Measurements from ENCODE around the gene GRM8.
"Not testable (repeated sequence)": the region's sequence is repeated elsewhere in the genome, so short reads cannot be mapped to it uniquely, and the experiment has no call there.

Gene GRM8

DNA sequence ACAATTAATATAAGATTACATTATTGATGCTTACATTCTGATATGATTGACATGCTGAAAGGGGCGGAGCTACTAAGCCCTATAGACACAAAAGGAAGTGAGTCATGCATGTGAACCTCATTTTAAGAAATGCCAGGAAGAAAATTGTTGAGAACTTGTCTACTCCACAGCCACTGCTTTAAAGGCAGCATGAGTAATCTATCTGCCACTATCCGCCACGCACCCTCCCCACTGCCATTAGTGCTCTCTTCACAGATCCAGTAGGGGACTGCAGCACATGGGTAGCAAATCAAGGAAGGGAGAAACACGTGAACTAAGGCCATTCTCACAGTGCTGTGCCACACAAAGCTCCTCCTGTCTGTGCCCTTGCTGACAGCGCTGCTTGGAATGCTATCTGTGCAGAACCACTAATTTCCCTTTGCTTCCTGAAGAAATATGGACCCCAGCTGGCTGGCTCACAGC lies 524.8 kb downstream of the GRM8 start:
- DNase-seq (ENCODE audit: low read depth in 2 of 2), result no peak

DNA sequence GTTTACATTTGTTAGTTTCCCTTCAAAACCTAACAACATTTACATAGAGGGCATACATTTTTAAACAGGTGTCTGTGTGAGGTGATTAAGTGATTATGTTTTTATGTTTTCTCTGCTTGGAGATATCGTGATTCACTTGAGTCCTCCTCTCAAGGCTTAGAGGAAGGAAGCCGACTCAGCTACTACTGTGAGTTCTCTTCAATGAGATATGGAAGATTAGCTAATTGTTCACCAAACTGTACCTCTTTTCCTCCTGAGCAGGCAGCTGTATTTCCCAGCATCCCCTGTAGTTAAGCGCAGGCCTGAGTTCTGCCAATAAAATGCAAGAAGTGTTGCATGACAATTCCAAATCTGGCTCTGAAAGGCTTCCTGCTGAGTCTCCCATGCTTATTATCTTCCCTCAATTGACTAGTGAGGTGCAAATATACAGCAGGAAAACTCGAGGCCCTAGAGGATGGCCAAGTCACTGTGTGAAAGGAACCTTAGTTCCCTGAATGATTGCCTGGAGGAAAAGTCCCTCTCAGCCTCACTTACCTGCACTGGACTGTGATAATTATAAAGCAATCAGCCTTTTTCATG lies 528.7 kb downstream of the GRM8 start:
- no peak for DNase-seq (ENCODE audit: low read depth in 2 of 2)

DNA sequence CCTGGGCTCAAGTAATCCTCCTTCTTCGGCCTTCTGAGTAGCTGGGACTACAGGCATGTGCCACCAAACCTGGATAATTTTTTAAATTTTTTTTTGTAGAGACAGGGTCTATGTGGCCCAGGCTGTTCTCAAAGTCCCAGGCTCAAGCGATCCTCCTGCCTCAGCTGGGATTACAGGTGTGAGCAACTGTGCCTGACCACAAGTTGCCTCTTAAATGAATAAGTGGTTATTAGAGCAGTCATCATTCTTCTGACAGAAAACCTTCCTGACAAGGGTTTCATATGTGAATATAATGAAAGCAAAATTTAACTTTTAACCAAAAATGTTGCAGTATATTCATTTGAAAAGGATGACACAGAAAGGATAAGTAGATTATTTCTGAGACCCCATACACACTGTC lies 532.5 kb downstream of the GRM8 start:
- DNase-seq (ENCODE audit: low read depth in 2 of 2), result no peak

DNA sequence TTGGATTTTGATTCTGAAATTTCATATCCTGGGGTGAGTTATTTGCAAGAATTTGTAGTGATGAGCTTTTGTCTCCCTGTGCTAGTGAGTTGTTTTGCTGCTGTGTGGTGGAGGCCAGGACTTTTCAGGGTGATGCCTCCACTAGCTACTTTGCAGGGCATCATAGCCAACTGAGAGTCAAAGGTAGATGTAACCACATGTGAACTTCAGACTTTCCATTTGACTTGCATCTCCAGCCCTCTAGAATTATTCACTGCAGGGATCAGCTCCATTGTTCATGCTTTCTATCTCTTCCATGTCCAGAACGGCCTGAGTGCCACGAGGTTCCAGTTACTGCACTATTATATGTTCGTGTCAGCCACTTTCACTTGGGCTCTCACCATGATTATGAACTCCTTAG lies 534.3 kb downstream of the GRM8 start:
- DNase-seq (ENCODE audit: low read depth in 2 of 2), result no peak

DNA sequence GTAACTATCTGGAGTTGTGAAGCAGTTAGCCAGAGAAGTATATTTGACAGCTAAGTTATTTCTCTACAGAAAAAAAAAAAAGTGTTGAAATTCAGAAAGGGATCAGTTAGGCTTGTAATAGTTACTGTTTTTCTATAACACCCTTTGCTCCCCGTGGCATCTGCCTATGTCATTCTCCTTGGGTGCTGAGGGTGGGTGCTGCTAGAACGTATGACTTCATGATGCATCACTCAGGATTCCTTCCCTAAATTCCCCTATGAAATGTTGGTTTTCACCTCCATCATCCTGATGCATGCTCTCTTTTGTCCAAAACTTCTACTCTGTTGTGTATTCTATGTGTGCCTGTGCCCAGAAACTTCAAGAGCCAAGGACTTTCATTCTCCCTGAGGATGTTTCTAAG lies 536.4 kb downstream of the GRM8 start:
- DNase-seq (ENCODE audit: low read depth in 2 of 2), result no peak

DNA sequence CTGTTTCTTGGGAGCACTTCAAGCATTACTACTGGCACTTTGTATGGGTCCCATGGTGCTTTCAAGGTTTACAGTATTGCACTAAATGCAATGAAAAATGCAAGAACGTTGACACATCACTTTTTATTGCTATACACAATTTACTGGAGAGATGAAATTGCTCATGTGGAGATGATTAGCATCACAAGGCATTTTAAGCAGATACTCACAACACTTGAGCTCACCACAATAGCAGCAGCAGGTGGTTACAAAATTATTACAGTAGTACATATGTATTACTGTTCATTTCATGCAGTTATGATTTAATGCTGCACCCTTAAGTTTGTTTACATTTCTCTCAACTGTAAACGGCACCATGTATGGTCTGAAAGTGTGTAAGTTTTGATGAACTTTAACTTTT lies 537.7 kb downstream of the GRM8 start:
- DNase-seq (ENCODE audit: low read depth in 2 of 2), result no peak

DNA sequence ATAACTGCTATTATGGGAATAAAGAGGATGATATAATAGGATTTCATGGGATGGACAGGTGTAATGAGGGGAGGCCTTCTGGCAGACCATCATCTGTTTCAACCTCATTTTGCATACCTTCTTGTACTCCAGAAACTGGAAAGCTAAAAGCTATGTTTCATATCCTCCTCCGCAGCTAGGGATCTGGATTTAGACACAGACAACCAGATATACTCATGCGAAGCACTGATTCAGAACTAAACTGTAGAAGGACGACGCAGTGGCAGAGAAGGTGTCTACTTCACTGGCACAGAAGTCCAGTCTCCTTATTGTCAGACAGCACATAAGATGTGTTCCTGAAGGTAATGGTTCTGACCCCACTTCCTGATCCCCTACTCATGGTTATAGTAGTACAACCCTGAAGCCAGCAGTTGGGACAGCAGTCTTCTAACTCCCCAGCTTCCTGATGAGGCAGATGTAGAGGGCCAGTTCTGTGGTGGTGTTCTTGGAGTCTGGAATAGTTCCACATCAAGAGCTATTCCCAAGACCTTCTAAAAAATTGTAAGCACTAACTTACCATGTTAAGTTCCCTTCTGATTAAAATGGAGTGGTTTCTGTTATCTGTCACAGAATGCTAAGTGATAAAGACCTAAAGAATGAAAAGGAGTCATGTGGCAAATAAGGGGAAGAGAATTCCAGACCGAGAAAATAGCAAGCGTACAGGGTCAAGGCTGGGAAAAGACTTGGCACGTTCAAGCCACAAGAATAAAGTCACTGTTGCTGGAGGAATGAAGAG lies 550.3 kb downstream of the GRM8 start:
- no peak for DNase-seq (ENCODE audit: low read depth in 2 of 2)

DNA sequence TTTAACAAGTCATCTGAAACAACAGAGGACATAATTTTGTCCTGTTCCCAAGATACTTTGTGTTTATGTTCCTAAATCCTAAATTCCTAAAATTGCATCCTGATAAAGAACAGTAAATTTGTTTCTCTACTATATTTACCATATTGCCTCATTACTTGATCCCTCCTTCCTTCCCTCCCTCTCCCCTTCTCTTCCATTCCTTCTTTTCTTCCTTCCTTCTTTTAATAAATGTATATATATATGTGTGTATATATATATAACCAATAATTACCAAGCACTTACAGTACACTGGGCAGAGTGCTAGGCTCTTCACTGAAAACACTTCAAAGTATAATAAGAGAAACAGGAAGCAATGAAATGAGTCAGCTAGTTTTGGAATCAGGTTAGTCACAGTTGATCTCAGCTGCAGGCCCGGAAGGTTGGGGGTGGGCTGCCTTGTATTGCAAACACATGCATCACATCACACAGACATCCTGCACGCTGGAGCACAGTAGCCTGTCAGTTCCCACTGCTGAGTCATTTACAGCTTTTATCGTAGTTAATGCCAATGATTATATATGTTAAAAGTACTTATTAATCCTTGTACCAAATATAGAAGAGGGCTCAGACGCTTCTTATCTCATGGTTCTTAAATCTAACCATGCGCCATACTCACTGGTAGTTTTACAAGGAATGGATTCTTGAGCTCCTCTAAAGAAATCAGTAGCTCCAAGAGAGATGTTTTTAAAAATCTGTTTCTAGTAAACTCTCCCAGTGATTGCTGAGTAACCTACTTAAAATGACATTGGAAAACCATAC lies 551.7 kb downstream of the GRM8 start:
- peak; percentile 22 to 36 for DNase-seq (ENCODE audit: low read depth in 2 of 2)

DNA sequence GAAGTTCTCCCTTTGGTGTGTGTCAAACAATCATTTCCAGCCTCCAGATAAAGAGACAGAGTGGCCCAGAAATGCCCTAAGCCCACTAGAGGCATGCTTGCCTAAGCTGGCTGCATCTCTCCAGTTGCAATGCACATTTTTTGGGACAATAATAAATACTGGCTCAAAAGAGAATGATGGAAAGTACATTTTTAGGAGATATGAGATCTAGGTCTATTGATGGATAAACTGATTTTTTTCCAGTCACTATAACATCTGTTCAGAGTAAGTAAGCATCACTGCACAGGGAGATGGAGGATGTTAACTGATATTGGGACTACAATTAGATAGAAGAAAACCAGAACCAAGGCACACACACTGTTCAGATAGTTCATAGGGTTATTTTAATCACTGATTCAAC lies 553.0 kb downstream of the GRM8 start:
- DNase-seq (ENCODE audit: low read depth in 2 of 2), result no peak

DNA sequence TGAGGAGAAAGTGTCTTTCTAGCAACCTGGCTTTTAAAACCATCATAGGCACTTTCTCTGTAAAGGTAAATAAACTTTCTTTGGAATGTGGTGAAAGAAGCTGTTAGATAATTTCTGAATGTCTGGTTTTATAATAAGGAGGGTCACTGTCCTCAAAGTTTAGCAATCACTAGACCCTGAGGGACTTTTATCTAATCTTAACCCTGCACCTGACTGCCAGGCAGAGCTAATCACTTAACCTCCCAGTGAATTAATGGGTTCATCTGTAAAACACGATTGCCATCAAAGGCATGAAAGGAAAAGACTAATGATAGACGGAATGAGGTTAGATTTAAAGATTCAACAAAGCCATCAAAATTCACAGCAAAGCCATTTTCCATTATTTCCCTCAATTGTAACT lies 553.8 kb downstream of the GRM8 start:
- DNase-seq (ENCODE audit: low read depth in 2 of 2), result no peak

DNA sequence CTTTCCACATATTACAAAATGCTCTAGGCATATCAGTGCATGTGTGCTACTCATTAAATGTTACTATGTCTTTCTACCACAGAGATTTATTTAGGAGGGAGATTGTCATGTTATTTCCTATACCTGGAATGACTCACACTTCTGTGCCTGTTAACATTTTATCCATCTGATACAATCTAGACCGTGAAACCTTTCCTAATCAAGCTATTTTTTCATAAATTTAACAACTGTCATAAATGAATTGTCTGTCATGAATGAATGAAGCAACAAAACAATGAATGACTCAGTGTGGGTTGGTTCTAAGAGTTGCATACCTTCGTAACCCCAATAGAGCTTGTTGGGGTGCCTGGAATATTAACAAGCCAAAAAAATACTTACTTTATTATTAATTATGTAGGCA lies 554.3 kb downstream of the GRM8 start:
- no peak for DNase-seq (ENCODE audit: low read depth in 2 of 2)

DNA sequence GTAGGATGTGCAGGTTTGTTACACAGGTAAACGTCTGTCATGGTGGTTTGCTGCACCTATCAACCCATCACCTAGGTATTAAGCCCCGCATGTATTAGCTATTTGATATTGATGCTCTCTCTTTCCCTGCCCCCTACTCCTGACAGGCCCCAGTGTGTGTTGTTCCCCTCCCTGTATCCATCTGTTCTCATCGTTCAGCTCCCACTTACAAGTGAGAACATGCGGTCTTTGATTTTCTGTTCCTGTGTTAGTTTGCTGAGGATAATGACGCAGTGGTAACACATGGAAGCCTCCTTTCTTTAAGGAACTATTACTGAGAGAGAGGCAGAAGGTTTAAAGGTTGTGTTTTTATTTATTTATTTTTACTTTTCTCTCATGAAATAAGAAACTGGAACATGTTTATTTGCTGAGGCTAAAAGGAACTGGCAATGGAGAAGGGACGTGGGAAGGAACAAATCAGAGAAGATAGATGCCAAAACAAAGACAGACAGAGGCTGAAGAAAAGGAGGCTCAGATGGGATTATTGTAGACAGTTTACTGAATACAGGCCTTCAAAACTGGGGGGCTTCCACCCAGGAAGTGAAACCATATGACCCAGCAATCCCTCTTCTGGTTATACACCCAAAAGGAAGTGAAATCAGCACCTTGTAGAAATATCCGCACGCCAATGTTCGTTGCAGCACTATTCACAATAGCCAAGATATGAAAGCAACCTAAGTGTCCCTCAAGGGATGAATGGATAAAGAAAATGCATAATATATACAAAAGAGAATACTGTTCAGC lies 556.3 kb downstream of the GRM8 start:
- no peak for DNase-seq (ENCODE audit: low read depth in 2 of 2)

DNA sequence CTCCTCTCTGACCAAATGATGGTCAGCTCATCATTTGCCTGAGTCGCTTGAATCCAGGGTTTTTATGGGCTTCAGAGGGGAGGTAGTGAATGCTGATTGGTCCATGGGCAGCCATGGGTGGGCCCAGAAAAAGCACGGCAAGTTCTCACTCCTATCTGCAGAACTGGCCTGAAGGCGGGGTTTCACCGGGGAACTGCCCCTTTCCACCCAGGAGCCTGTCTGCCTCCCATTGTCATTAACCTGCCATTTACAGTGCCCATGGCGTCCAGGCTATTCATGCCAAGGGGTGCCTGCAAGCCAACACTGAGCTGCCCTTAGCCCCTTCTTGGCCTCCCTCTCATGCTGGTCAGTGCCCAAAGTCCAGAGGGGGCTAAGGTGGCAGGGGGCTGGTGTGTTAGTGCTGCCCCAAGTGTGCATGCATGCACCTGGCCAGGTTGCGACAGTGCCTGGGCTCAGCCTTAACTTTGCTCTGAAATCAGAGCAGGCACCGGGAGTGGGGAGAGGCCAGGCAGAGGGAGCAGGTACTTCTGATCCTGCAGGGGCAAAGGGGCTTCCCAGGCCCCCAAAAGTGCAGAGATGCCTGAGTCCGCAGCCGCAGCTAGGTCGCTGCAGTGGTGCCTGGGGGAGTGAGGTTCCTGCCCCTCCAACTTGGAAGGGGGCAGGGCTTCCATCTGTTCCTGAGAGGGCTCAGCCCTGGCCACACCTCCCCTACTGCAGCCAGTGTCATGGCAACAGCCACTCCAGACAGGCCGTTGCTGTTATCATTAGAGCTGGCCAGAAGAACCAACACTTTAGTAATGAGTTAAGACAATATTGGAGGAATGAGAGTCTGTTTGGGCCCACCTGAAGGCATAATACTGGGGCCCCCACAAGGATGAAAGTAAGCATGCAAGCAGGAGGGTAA lies 561.6 kb downstream of the GRM8 start:
- DNase-seq (ENCODE audit: low read depth in 2 of 2), result no peak

DNA sequence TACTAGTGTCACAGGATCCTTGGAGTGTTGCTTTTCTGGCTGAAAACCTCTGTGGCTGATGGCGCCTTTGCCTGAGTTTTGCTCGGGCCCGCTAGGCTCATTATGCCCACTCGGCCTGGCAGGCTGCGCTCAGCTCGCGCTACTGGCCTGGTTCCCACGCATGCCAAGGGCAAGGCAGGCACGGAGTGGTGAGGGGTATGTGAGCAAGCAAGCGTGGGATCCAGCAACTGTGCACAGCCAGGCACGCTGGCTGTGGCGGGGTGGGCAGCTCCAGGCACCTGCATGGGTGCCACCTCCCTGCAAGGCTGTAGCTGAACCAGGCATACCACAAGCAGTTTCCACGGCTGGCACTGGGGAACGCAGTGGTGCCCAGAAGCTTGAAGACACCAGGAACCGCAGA lies 562.6 kb downstream of the GRM8 start:
- DNase-seq (ENCODE audit: low read depth in 2 of 2), result no peak

DNA sequence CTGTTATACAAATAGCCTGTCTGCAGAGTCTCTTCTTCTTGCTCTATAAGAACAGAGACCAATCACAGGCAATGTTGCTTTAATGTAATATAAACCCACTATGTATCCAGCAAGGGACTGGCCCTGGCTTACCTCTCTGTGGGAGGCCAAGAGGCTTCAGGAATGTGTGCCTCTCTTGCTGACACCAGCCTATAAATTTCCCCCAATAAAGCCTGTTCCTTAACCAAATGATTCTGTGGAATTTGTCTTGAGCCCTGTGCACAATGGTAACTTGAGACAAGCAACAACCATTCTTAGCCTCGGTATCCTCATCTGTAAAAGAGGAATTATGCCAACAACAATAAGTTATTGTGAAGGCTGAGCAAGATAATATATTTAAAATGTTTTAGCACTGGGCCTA lies 563.7 kb downstream of the GRM8 start:
- no peak for DNase-seq (ENCODE audit: low read depth in 2 of 2)

DNA sequence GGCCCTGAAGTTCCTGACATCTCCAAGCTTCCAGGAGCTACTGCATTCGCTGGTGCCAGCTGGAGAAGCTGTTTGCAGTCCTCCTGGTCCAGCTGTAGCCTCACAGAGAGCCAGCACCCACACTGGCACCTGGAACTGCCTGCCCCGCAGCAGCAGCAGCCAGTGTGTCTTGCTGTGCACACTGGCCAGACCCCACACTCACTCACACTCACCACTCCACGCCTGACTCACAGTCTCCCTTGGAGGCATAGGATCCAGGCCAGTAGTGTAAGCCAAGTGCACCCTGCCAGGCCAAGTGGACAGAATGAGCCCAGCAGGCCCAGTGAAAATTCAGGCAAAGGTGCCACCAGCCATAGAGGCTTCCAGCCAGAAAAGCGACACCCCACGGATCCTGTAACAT lies 566.3 kb downstream of the GRM8 start:
- no peak for DNase-seq (ENCODE audit: low read depth in 2 of 2)

DNA sequence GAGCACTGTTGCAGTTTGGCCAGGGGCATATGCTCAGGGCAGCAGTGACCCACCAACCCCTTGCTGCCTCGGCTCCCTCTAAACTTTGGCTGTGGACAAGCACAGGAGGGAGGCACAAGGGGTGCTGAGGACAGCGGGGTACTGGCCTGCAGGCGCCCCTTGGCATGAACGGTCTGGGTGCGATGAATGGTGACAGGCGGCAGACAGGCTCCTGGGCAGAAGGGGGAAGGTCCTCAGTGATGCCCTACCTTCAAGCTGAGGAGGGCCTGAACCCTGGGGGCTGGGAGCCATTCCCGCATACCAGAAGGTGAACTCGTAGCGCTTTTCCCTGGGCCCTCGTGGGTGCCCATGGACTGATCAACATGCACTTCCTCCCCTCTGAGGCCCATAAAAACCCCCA lies 567.1 kb downstream of the GRM8 start:
- DNase-seq (ENCODE audit: low read depth in 2 of 2), result no peak

DNA sequence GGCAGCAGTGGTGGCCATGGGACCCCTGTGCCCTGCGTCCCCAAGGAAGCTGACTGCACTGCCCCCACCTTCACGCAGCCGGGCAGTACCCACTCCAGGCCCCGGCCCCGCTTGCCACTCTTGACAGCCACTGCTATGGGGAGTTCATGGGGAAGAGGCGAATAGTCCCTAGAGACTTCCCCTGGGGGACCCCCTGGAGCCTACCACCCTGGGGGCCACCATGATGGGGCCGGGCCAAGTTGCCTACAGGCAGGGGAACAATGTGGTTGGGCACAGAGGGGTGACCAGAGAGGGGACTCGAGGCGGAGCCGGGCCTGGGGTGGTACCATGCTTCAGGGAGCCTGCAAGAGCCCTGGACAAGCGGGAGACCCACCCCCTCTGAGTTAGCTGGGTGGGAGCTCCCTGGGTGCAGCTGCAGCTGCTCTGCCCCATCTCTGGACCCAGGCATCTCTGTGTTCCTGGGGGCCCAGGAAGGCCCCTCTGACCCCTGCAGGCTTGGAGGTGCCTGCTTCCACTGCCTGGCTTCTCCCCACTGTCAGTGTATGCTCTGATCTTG lies 567.6 kb downstream of the GRM8 start:
- no peak for DNase-seq (ENCODE audit: low read depth in 2 of 2)

DNA sequence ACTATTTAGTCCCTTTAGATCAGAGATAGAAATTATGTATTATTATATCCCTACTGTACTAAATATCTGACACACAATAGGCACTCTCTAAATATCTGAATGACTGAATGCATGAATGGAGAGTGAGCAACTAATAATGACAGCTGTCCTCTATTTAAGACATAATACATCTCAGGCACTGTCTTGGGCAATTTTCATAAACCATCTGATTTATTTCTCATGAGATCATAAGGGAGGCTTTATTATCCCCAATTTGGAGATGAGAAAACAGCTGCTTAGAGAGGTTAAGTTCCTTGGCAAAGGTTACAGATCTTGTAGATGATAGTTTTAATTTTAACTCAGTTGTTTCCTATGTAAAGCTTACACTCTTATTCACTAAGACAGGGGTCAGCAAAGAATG lies 570.6 kb downstream of the GRM8 start:
- DNase-seq (ENCODE audit: low read depth in 2 of 2), result no peak

DNA sequence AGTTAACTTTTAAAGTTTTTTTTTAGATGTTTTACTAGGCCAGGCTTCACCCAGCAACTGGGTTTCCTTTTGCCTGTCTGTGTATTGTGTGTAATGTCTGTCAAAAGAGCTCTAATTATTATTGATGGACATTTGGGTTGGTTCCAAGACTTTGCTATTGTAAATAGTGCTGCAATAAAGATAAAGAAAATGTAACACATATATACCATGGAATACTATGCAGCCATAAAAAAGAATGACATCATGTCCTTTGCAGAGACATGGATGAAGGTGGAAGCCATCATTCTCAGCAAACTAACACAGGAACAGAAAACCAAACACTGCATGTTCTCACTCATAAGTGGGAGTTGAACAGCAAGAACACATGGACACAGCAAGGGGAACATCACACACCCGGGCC lies 584.0 kb downstream of the GRM8 start:
- DNase-seq (ENCODE audit: low read depth in 2 of 2), result not testable (repeated sequence)

DNA sequence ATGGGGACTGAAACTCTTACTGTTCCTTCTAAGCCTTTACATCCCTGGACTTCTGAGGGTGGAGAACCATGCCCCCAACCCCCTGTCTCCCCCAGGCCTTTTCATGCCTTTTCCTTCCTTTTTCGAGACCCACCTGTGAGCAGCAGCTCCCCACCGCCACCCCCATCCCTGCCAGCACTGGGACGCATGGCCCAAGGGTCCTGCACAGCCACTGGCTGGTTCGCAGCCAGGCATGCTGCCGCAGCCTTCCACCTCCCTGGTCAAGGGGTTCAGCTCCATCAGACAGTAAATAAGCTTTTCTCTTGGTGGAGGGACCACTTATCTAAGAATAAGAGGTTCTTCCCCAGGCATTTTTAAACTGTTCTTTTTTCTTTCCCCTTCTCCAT lies 584.4 kb downstream of the GRM8 start:
- no peak for DNase-seq (ENCODE audit: low read depth in 2 of 2)

Data from stimulated activated CD4-positive, alpha-beta T cell treated with anti-CD3 and anti-CD28 coated beads, Interleukin-4, amount 100 ng/mL, for 48 hours (primary cell).